IMR-90 (cell line): ENCODE data around the gene CYB5A. TPM values are rescaled to one million over a fixed set of nuclear protein-coding genes. Genes with fewer than 3 reads are reported as not detected.
A peak's percentile ranks its signal among the peaks of the same experiment; 100 is the strongest.

Experiments used
- ATAC-seq: fragments of 200-7000 bp; cut with Tn5 transposase; 2 replicates; pipeline ENCODE4 v1.9.1; 2020; ENCODE audit warnings: low read depth, mild to moderate bottlenecking, moderate library complexity
- BruUV-seq: library from RNA; stranded (reverse); fragments of 400-500 nt; replicated peaks from 2 replicates; lab custom pipeline; 2021; lab: Mats Ljungman, UMichigan
- CTCF ChIA-PET: fragments of 300-600 bp; formaldehyde crosslinking; extraction: SDS; loops from one replicate; lab custom pipeline; 2021; ENCODE audit warnings: antibody characterized with exemption; lab: Yijun Ruan, JAX
- POLR2A ChIA-PET: fragments of 300-600 bp; sonication (Branson Sonifier 250); formaldehyde crosslinking; loops from one replicate; lab custom pipeline; 2022; ENCODE audit warnings: antibody characterized with exemption; ENCODE audit not compliant: unreplicated experiment; lab: Charles Lee
- DNase-seq: peaks from one replicate; pipeline ENCODE4 v3.0.0; 2013
- H2AFZ ChIP-seq: replicated peaks from 2 replicates; pipeline ENCODE3; 2013; ENCODE audit warnings: low read length, mild to moderate bottlenecking; ENCODE audit not compliant: poor library complexity
- H2AK5ac ChIP-seq: 2 replicates; pipeline ENCODE4 v1.6.1; 2013; ENCODE audit warnings: low read depth, low read length, inconsistent platforms
- H2AK9ac ChIP-seq: replicated peaks from 2 replicates; pipeline ENCODE3; 2013; ENCODE audit warnings: mild to moderate bottlenecking, low read depth, low read length, moderate library complexity; ENCODE audit not compliant: poor library complexity
- H2BK120ac ChIP-seq: 2 replicates; pipeline ENCODE4 v1.6.1; 2013; ENCODE audit warnings: low read depth, low read length, inconsistent platforms
- H2BK15ac ChIP-seq: 3 replicates; pipeline ENCODE4 v1.6.1; 2013; ENCODE audit warnings: low read depth, low read length, inconsistent platforms
- H2BK20ac ChIP-seq: 2 replicates; pipeline ENCODE4 v1.6.1; 2013; ENCODE audit warnings: low read depth, mild to moderate bottlenecking, inconsistent platforms, low read length, moderate library complexity
- H2BK5ac ChIP-seq: 2 replicates; pipeline ENCODE4 v1.6.1; 2013; ENCODE audit warnings: mild to moderate bottlenecking, low read depth, low read length, inconsistent platforms; ENCODE audit not compliant: poor library complexity, severe bottlenecking
- H3K14ac ChIP-seq: replicated peaks from 2 replicates; pipeline ENCODE4 v1.6.1; 2013; ENCODE audit warnings: low read depth, low read length, inconsistent platforms
- H3K18ac ChIP-seq: 2 replicates; pipeline ENCODE4 v1.6.1; 2013; ENCODE audit warnings: low read depth, low read length, control low read depth
- H3K23ac ChIP-seq: 2 replicates; pipeline ENCODE4 v1.6.1; 2013; ENCODE audit warnings: low read depth, low read length, inconsistent platforms
- H3K27ac ChIP-seq: 2 replicates; pipeline ENCODE4 v1.5.1; 2013; ENCODE audit warnings: mild to moderate bottlenecking, control low read depth, low read length; ENCODE audit not compliant: insufficient read depth
- H3K27me3 ChIP-seq: 2 replicates; pipeline ENCODE4 v1.6.1; 2013; ENCODE audit warnings: low read length; ENCODE audit not compliant: control insufficient read depth, insufficient read depth
- H3K36me3 ChIP-seq: 2 replicates; pipeline ENCODE4 v1.6.1; 2013; ENCODE audit warnings: low read length, mixed read lengths; ENCODE audit not compliant: control insufficient read depth, insufficient read depth
- H3K4ac ChIP-seq: 2 replicates; pipeline ENCODE4 v1.6.1; 2013; ENCODE audit warnings: low read depth, low read length, inconsistent platforms
- H3K4me1 ChIP-seq: 2 replicates; pipeline ENCODE4 v1.6.1; 2013; ENCODE audit warnings: low read length, mixed read lengths; ENCODE audit not compliant: control insufficient read depth, insufficient read depth
- H3K4me2 ChIP-seq: 2 replicates; pipeline ENCODE4 v1.6.1; 2013; ENCODE audit warnings: low read depth, mild to moderate bottlenecking, control low read depth, low read length, moderate library complexity
- H3K4me3 ChIP-seq: 2 replicates; pipeline ENCODE4 v1.5.1; 2013; ENCODE audit warnings: low read depth, mild to moderate bottlenecking, control low read depth, low read length, moderate library complexity; ENCODE audit not compliant: insufficient read depth
- H3K56ac ChIP-seq: 2 replicates; pipeline ENCODE4 v1.6.1; 2013; ENCODE audit warnings: low read length, inconsistent platforms; ENCODE audit not compliant: insufficient read depth; ENCODE audit errors: extremely low read depth
- H3K79me1 ChIP-seq, 2 experiments: 2 replicates each; pipeline ENCODE4 v1.6.1; 2013; ENCODE audit warnings: low read length in 2 of 2, inconsistent platforms in 1 of 2, low read depth in 1 of 2
- H3K9ac ChIP-seq: 2 replicates; pipeline ENCODE4 v1.6.1; 2013; ENCODE audit warnings: low read depth, low read length, control low read depth
- H3K9me1 ChIP-seq: 2 replicates; pipeline ENCODE4 v1.6.1; 2013; ENCODE audit warnings: low read length, inconsistent platforms; ENCODE audit not compliant: insufficient read depth
- H3K9me3 ChIP-seq: 2 replicates; pipeline ENCODE4 v1.6.1; 2013; ENCODE audit warnings: low read length; ENCODE audit not compliant: control insufficient read depth, insufficient read depth
- H4K20me1 ChIP-seq: 2 replicates; pipeline ENCODE4 v1.6.1; 2013; ENCODE audit warnings: low read length, inconsistent platforms; ENCODE audit not compliant: insufficient read depth
- H4K5ac ChIP-seq: 2 replicates; pipeline ENCODE4 v1.6.1; 2013; ENCODE audit warnings: mild to moderate bottlenecking, low read depth, low read length, control low read depth
- H4K8ac ChIP-seq, 2 experiments: 2 replicates each; pipeline ENCODE4 v1.6.1; 2013; ENCODE audit warnings: low read depth in 2 of 2, low read length in 2 of 2, control low read depth in 1 of 2, inconsistent platforms in 1 of 2
- H4K91ac ChIP-seq: 2 replicates; pipeline ENCODE4 v1.6.1; 2013; ENCODE audit warnings: low read depth, low read length, inconsistent platforms; ENCODE audit not compliant: insufficient read depth
- BHLHE40 ChIP-seq: fragments of 150-350 bp; IDR thresholded peaks from 2 replicates; pipeline ENCODE4 v1.6.1; 2016; ENCODE audit warnings: mild to moderate bottlenecking, low read depth, low read length
- CEBPB ChIP-seq: IDR thresholded peaks from 2 replicates; pipeline ENCODE4 v1.6.1; 2012; ENCODE audit warnings: low read depth, low read length, improper control_type of control experiment
- CHD1 ChIP-seq: IDR thresholded peaks from 2 replicates; pipeline ENCODE4 v1.6.1; 2012; ENCODE audit warnings: low read depth, low read length, improper control_type of control experiment
- MAFK ChIP-seq: IDR thresholded peaks from 2 replicates; pipeline ENCODE4 v1.6.1; 2012; ENCODE audit warnings: low read depth, low read length, improper control_type of control experiment
- MAZ ChIP-seq: IDR thresholded peaks from 2 replicates; pipeline ENCODE4 v1.6.1; 2012; ENCODE audit warnings: low read depth, mild to moderate bottlenecking, low read length, improper control_type of control experiment, moderate library complexity, borderline replicate concordance
- MXI1 ChIP-seq: IDR thresholded peaks from 2 replicates; pipeline ENCODE4 v1.6.1; 2012; ENCODE audit warnings: low read depth, mild to moderate bottlenecking, low read length, moderate library complexity, borderline replicate concordance
- NFE2L2 ChIP-seq: fragments of 150-350 bp; IDR thresholded peaks from 2 replicates; pipeline ENCODE4 v1.6.1; 2016; ENCODE audit warnings: low read depth, mild to moderate bottlenecking, low read length
- POLR2A ChIP-seq: IDR thresholded peaks from 2 replicates; pipeline ENCODE4 v1.6.1; 2012; ENCODE audit warnings: mild to moderate bottlenecking, low read depth, low read length
- RAD21 ChIP-seq: IDR thresholded peaks from 2 replicates; pipeline ENCODE4 v1.6.1; 2012; ENCODE audit warnings: low read length, improper control_type of control experiment
- RCOR1 ChIP-seq: IDR thresholded peaks from 2 replicates; pipeline ENCODE4 v1.6.1; 2012; ENCODE audit warnings: mild to moderate bottlenecking, low read length, improper control_type of control experiment; ENCODE audit not compliant: insufficient replicate concordance
- RFX5 ChIP-seq: IDR thresholded peaks from 2 replicates; pipeline ENCODE4 v1.8.0; 2012; ENCODE audit warnings: low read depth, mild to moderate bottlenecking, low read length, moderate library complexity
- SMC3 ChIP-seq: fragments of 150-350 bp; IDR thresholded peaks from 2 replicates; pipeline ENCODE4 v1.6.1; 2016; ENCODE audit warnings: low read depth, mild to moderate bottlenecking, antibody characterized with exemption, low read length, moderate library complexity
- WGBS, 2 experiments: methylation state at CpG; one replicate each; pipeline versions ENCODE4 v1.1.5 to v1.1.7; 2013; ENCODE audit warnings: missing lambda C conversion rate in 2 of 2; ENCODE audit not compliant: insufficient read length in 1 of 2; ENCODE audit errors: extremely low coverage in 2 of 2; 5-methylcytosine and 5-hydroxymethylcytosine counted together
- dilution Hi-C: fragments of 300-500 bp; cut with HindIII; formaldehyde crosslinking; loops from one replicate; pipeline ENCODE4 v1.14.3; 2018; ENCODE audit warnings: low sequenced_read_pairs; ENCODE audit not compliant: unreplicated experiment
- in situ Hi-C: fragments of 300-500 bp; cut with MboI; formaldehyde crosslinking; loops from 3 replicates; pipeline ENCODE4 v1.14.3; 2019; ENCODE audit warnings: low sequenced_read_pairs, inconsistent platforms, mixed read lengths
- intact Hi-C: fragments of 100-400 bp; cut with micrococcal nuclease; formaldehyde crosslinking; loops from 2 replicates; pipeline ENCODE4 v1.10.0; 2022
- polyA plus RNA-seq, 3 experiments: library from polyadenylated mRNA; depleted of rRNA; stranded (reverse); fragments of >200 nt; gene quantifications; 2 replicates each; pipeline ENCODE4 v1.2.3, GENCODE V29; 2012; ENCODE audit warnings: low replicate concordance in 1 of 3
- total RNA-seq: library from RNA; depleted of rRNA; stranded (reverse); fragments of >200 nt; gene quantifications from 2 replicates; pipeline ENCODE4 v1.2.3, GENCODE V29; 2012
- TF ChIP-seq, protein P1 (sequence below): fragments of 150-350 bp; IDR thresholded peaks from 2 replicates; pipeline ENCODE4 v1.6.1; 2016; ENCODE audit warnings: low read depth, mild to moderate bottlenecking, low read length, moderate library complexity, borderline replicate concordance
- TF ChIP-seq, protein P2 (sequence below): fragments of 150-350 bp; IDR thresholded peaks from 2 replicates; pipeline ENCODE4 v1.6.1; 2017; ENCODE audit warnings: mild to moderate bottlenecking, antibody characterized with exemption, low read length, low read depth
- TF ChIP-seq, protein P3 (sequence below): conservative IDR thresholded peaks from 2 replicates; pipeline ENCODE4 v1.5.1; 2012; ENCODE audit warnings: mild to moderate bottlenecking, low read depth, low read length, improper control_type of control experiment

CYB5A gene
- total and polyA plus RNA-seq, 2 of the 4 experiments (the other 2 are of a cell fraction), result 13.4 to 47.9 TPM

DNA sequence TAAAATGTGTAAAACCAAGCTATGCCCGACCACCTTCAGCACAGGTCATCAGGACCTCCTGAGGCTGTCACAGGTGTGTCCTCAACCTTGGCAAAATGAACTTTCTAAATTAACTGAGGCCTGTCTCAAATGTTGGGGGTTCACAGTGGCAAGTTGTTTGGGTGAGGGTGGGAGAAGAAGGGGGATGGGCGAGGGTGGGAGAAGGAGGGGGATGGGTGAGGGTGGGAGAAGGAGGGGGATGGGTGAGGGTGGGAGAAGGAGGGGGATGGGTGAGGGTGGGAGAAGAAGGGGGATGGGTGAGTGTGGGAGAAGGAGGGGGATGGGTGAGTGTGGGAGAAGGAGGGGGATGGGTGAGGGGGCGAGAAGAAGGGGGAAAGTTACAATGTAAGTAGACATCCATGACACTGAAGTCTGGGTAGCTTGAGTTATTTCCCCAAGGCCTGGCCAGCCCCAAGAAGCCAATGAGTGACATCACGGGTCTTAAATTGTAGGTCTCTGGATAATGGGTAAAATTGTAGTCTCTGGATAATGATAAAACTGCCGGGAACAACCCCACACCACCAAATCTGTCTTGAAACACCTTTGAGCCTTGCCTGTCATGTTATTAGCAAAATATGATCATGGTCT is 87.1 kb downstream of the CYB5A start:
- no peak overlapping the region for H4K91ac ChIP-seq
- no peak overlapping the region for H3K14ac ChIP-seq
- no peak overlapping the region for H2BK120ac ChIP-seq

More for the DNA sequence above, 87.1 kb downstream of the CYB5A start:
- Histone ChIP-seq H3K9ac (no peak overlapping the region), H2BK5ac (no peak overlapping the region), H4K20me1 (no peaks in the 10 kb centered on the region), H3K27ac (no peak overlapping the region), H2BK15ac (no peak overlapping the region), H3K18ac (no peak overlapping the region), H4K5ac (no peak overlapping the region), H3K4ac (no peak overlapping the region), H3K9me3 (no peaks in the 10 kb centered on the region), H3K56ac (no peak overlapping the region), H2AFZ (no peak overlapping the region), H3K27me3 (peaks cover 25% of the 10 kb centered on the region), H3K4me2 (no peak overlapping the region), H2AK9ac (no peak overlapping the region), H3K9me1 (no peaks in the 10 kb centered on the region), H3K4me1 (no peaks in the 10 kb centered on the region), H3K4me3 (no peak overlapping the region), H4K8ac (no peak overlapping the region), H2BK20ac (no peak overlapping the region), H2AK5ac (no peak overlapping the region), H3K79me1 (no peaks in the 10 kb centered on the region), H3K36me3 (no peaks in the 10 kb centered on the region), H3K23ac (no peak overlapping the region)
- CTCF ChIA-PET, result interaction anchor here (1.2 kb wide), 1 partner anchor 138 kb away, joined by 5 read pairs; no protein-coding TSS in a partner anchor
- POLR2A ChIA-PET, result no interaction called here
- no TSS peak for BruUV-seq
- ATAC-seq (no peak), DNase-seq (peak; percentile 4)
- in situ Hi-C loops (loop anchor here (25.0 kb wide), 1 partner anchor 358 kb away; no protein-coding TSS in a partner anchor), intact Hi-C loops (no loop called here), dilution Hi-C loops (no loop called here)
- 33 to 100% methylated on average over 1 of the region's 5 CpGs for WGBS, 2 experiments
- no peak for TF ChIP-seq RAD21
- no peak for TF ChIP-seq NFE2L2
- no peak for TF ChIP-seq CHD1
- TF ChIP-seq BHLHE40, result no peak
- no peak for TF ChIP-seq MAZ
- TF ChIP-seq CEBPB, result no peak
- TF ChIP-seq, protein P1, sequence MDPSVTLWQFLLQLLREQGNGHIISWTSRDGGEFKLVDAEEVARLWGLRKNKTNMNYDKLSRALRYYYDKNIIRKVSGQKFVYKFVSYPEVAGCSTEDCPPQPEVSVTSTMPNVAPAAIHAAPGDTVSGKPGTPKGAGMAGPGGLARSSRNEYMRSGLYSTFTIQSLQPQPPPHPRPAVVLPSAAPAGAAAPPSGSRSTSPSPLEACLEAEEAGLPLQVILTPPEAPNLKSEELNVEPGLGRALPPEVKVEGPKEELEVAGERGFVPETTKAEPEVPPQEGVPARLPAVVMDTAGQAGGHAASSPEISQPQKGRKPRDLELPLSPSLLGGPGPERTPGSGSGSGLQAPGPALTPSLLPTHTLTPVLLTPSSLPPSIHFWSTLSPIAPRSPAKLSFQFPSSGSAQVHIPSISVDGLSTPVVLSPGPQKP, result no peak
- TF ChIP-seq MXI1, result no peak
- no peak for TF ChIP-seq POLR2A
- no peak for TF ChIP-seq RCOR1
- TF ChIP-seq MAFK, result no peak
- TF ChIP-seq, protein P2, sequence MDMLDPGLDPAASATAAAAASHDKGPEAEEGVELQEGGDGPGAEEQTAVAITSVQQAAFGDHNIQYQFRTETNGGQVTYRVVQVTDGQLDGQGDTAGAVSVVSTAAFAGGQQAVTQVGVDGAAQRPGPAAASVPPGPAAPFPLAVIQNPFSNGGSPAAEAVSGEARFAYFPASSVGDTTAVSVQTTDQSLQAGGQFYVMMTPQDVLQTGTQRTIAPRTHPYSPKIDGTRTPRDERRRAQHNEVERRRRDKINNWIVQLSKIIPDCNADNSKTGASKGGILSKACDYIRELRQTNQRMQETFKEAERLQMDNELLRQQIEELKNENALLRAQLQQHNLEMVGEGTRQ, result no peak
- no peak for TF ChIP-seq RFX5
- TF ChIP-seq, protein P3, sequence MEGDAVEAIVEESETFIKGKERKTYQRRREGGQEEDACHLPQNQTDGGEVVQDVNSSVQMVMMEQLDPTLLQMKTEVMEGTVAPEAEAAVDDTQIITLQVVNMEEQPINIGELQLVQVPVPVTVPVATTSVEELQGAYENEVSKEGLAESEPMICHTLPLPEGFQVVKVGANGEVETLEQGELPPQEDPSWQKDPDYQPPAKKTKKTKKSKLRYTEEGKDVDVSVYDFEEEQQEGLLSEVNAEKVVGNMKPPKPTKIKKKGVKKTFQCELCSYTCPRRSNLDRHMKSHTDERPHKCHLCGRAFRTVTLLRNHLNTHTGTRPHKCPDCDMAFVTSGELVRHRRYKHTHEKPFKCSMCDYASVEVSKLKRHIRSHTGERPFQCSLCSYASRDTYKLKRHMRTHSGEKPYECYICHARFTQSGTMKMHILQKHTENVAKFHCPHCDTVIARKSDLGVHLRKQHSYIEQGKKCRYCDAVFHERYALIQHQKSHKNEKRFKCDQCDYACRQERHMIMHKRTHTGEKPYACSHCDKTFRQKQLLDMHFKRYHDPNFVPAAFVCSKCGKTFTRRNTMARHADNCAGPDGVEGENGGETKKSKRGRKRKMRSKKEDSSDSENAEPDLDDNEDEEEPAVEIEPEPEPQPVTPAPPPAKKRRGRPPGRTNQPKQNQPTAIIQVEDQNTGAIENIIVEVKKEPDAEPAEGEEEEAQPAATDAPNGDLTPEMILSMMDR, result no peak
- TF ChIP-seq SMC3, result no peak
